ENCODE data around the gene CHN2.
"Not testable (repeated sequence)": the region's sequence is repeated elsewhere in the genome, so short reads cannot be mapped to it uniquely, and the experiment has no call there.

Gene CHN2

DNA sequence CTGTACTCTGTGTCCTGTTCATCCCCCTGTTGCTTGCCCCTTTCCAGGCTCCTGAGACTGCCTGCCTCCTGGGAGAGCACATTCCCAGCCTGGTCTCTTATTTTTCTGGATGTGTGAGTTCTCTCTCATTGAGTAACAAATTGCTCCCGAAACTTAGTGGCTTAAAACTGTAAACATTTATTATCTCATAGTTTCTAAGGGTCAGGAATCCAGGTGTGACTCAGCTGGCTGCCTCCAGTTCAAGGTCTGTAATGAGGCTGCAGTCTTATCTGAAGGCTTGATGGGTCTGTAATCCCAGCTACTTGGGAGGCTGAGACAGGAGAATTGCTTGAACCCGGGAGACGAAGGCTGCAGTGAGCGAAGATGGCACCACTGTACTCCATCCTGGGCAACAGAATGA is 315.5 kb downstream of the CHN2 start:
- no peak overlapping the region for H3K27ac ChIP-seq (ENCODE audit: low read depth, low read length)
- H3K27me3 ChIP-seq (ENCODE audit: control insufficient read depth in 1 of 2, insufficient read depth in 2 of 2, low read length in 2 of 2): no peaks in the 10 kb centered on the region
- no peaks in the 10 kb centered on the region for H3K4me1 ChIP-seq (ENCODE audit: control insufficient read depth in 1 of 2, insufficient read depth in 2 of 2, low read length in 2 of 2)
- no peaks in the 10 kb centered on the region for H3K9me3 ChIP-seq (ENCODE audit: control insufficient read depth in 1 of 2, low read length in 2 of 2)
- no peak overlapping the region for H3K9ac ChIP-seq (ENCODE audit: low read depth in 1 of 2, low read length in 2 of 2)
- peaks cover 32 to 59% of the 10 kb centered on the region in 2 donors for H3K36me3 ChIP-seq (ENCODE audit: control insufficient read depth in 1 of 2, insufficient read depth in 2 of 2, low read length in 2 of 2)
- H3K4me3 ChIP-seq (ENCODE audit: low read depth in 1 of 2, low read length in 2 of 2): no peak overlapping the region

DNA sequence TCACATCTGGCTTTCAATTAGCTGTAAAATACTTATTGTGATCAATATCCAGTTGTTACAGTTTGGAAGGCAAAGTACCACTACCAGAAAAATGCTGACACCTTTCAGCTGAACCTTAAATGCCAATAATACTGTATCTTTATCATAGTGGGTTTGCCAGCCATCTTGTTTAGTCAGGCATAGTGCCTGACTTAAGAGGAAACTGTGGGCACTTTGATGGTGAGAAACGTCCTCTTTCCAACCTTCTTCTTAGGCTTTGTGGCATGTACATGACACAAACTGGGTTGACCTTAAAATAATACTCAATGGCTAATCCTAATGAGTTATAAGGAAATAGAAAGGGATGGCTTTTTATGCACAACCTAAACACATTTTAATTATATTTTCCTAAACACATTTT is 316.8 kb downstream of the CHN2 start:
- H3K9ac ChIP-seq (ENCODE audit: low read depth in 1 of 2, low read length in 2 of 2): no peak overlapping the region
- peaks cover 27 to 53% of the 10 kb centered on the region in 2 donors for H3K36me3 ChIP-seq (ENCODE audit: control insufficient read depth in 1 of 2, insufficient read depth in 2 of 2, low read length in 2 of 2)
- H3K27ac ChIP-seq (ENCODE audit: low read depth, low read length): no peak overlapping the region
- H3K4me1 ChIP-seq (ENCODE audit: control insufficient read depth in 1 of 2, insufficient read depth in 2 of 2, low read length in 2 of 2): peaks cover 0 to 3% of the 10 kb centered on the region in 2 donors
- H3K27me3 ChIP-seq (ENCODE audit: control insufficient read depth in 1 of 2, insufficient read depth in 2 of 2, low read length in 2 of 2): no peaks in the 10 kb centered on the region
- no peak overlapping the region for H3K4me3 ChIP-seq (ENCODE audit: low read depth in 1 of 2, low read length in 2 of 2)
- H3K9me3 ChIP-seq (ENCODE audit: control insufficient read depth in 1 of 2, low read length in 2 of 2): no peaks in the 10 kb centered on the region

DNA sequence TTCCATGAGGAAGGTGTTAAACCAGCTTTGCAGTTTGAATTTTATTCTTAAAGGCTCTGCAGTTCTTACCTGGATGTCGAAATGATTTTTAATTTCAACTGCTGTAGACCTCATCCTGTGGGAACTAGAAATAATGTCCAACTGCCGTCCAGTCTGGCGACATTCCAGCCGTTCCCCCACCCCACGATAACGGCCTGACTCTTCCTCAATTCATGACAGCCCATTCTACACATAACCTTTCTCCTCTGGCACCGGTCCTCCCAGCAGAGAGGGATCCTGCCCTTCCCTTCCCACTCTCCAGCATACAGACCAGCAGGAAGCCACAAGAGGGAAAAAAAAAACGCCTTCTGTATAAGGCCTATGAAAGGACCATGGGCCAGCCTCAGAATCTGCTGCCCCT is 317.3 kb downstream of the CHN2 start:
- Histone ChIP-seq H3K27me3 (ENCODE audit: control insufficient read depth in 1 of 2, insufficient read depth in 2 of 2, low read length in 2 of 2) (no peaks in the 10 kb centered on the region), H3K4me3 (ENCODE audit: low read depth in 1 of 2, low read length in 2 of 2) (no peak overlapping the region), H3K4me1 (ENCODE audit: control insufficient read depth in 1 of 2, insufficient read depth in 2 of 2, low read length in 2 of 2) (peaks cover 0 to 4% of the 10 kb centered on the region in 2 donors), H3K9me3 (ENCODE audit: control insufficient read depth in 1 of 2, low read length in 2 of 2) (no peaks in the 10 kb centered on the region), H3K9ac (ENCODE audit: low read depth in 1 of 2, low read length in 2 of 2) (no peak overlapping the region), H3K36me3 (ENCODE audit: control insufficient read depth in 1 of 2, insufficient read depth in 2 of 2, low read length in 2 of 2) (peaks cover 27 to 50% of the 10 kb centered on the region in 2 donors), H3K27ac (ENCODE audit: low read depth, low read length) (no peak overlapping the region)

DNA sequence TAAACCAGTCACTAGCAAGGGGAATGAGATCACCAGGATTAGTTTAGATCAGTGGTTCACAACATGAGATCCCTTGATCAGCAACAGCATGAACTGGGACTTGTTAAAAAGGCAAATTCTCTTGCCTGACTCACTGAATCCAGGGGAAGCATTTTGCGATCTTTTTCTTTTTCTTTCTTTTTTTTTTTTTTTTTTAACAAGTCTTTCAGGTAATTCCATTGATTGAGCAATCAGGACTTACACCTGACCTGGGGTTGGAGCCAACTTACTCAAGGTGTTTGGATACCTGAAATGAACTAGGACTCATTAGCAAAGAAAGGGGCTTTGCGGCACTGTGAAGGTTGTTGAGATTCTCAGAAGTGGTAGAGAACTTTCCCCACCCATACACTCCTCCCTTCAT is 321.9 kb downstream of the CHN2 start:
- no peak overlapping the region for H3K9ac ChIP-seq (ENCODE audit: low read depth in 1 of 2, low read length in 2 of 2)
- H3K36me3 ChIP-seq (ENCODE audit: control insufficient read depth in 1 of 2, insufficient read depth in 2 of 2, low read length in 2 of 2): peaks cover 7 to 21% of the 10 kb centered on the region in 2 donors
- no peak overlapping the region for H3K27ac ChIP-seq (ENCODE audit: low read depth, low read length)
- peaks cover 0 to 4% of the 10 kb centered on the region in 2 donors for H3K4me1 ChIP-seq (ENCODE audit: control insufficient read depth in 1 of 2, insufficient read depth in 2 of 2, low read length in 2 of 2)
- no peak overlapping the region for H3K4me3 ChIP-seq (ENCODE audit: low read depth in 1 of 2, low read length in 2 of 2)
- peaks cover 0 to 2% of the 10 kb centered on the region in 2 donors for H3K9me3 ChIP-seq (ENCODE audit: control insufficient read depth in 1 of 2, low read length in 2 of 2)
- H3K27me3 ChIP-seq (ENCODE audit: control insufficient read depth in 1 of 2, insufficient read depth in 2 of 2, low read length in 2 of 2): no peaks in the 10 kb centered on the region

DNA sequence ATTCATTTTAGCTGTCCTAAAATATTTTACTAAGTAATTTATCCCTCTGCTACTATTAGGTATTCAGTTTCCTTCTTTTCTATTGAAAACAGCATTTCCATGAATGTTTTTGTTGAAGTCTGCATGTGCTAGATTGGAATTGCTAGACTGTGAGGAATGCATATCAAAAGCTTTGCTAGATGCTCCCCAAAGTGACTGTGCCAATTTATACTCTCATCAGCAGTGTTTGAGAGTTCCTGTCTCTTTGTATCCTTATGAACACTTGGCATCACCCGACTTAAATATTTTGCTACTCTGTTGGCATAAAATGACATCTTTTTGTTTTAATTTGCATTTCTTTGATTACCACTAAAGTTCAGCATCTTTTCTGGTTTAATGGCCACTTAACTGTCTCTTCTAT is 324.0 kb downstream of the CHN2 start:
- Histone ChIP-seq H3K9ac (ENCODE audit: low read depth in 1 of 2, low read length in 2 of 2) (no peak overlapping the region), H3K36me3 (ENCODE audit: control insufficient read depth in 1 of 2, insufficient read depth in 2 of 2, low read length in 2 of 2) (peaks cover 0 to 7% of the 10 kb centered on the region in 2 donors), H3K4me3 (ENCODE audit: low read depth in 1 of 2, low read length in 2 of 2) (no peak overlapping the region), H3K27me3 (ENCODE audit: control insufficient read depth in 1 of 2, insufficient read depth in 2 of 2, low read length in 2 of 2) (no peaks in the 10 kb centered on the region), H3K4me1 (ENCODE audit: control insufficient read depth in 1 of 2, insufficient read depth in 2 of 2, low read length in 2 of 2) (peaks cover 0 to 4% of the 10 kb centered on the region in 2 donors), H3K27ac (ENCODE audit: low read depth, low read length) (no peak overlapping the region), H3K9me3 (ENCODE audit: control insufficient read depth in 1 of 2, low read length in 2 of 2) (peaks cover 0 to 8% of the 10 kb centered on the region in 2 donors)

DNA sequence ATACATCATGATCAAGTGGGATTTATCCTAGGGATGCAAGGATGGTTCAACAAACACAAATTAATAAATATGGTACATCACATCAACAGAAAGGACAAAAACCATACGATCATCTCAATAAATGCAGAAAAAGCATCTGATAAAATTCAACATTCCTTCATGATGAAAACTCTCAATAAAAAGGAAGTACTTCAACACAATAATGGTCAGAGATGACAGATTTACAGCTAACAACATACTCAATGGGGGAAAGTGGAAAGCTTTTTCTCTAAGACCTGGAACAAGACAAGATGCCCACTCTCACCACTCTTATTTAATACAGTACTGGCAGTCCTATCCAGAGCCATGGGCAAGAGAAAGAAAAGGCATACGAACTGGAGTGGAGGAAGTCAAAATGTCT is 329.2 kb downstream of the CHN2 start:
- H3K4me1 ChIP-seq (ENCODE audit: control insufficient read depth in 1 of 2, insufficient read depth in 2 of 2, low read length in 2 of 2): no peaks in the 10 kb centered on the region
- H3K9ac ChIP-seq (ENCODE audit: low read depth in 1 of 2, low read length in 2 of 2): no peak overlapping the region
- no peaks in the 10 kb centered on the region for H3K36me3 ChIP-seq (ENCODE audit: control insufficient read depth in 1 of 2, insufficient read depth in 2 of 2, low read length in 2 of 2)
- no peak overlapping the region for H3K27ac ChIP-seq (ENCODE audit: low read depth, low read length)
- no peak overlapping the region for H3K4me3 ChIP-seq (ENCODE audit: low read depth in 1 of 2, low read length in 2 of 2)
- H3K9me3 ChIP-seq (ENCODE audit: control insufficient read depth in 1 of 2, low read length in 2 of 2): peaks cover 0 to 8% of the 10 kb centered on the region in 2 donors
- H3K27me3 ChIP-seq (ENCODE audit: control insufficient read depth in 1 of 2, insufficient read depth in 2 of 2, low read length in 2 of 2): no peaks in the 10 kb centered on the region

DNA sequence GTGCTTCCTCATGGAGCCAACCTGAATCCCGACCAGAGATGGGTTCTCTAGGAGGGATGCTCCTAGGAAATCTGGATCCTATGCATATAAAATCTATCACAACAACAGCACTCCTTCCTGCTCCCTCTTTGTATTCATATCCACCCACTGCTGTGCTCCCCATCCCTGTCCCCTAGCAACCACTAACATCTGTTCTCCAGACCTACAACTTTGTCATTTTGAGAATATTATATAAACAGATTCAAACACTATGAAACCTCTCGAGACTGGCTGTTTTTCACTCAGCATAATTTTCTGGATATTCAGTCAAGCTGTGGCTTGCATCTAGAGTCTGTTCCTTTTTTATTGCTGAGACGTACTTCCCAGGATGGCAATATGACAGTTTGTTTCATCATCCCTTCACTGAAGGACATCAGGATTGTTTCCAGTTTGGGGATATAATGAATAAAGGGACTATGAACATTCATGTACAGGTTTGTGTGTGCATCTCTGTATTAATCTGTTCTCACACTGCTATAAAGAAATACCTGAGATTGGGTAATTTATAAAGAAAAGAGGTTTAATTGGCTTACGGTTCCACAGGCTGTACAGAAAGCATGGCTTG is 333.0 kb downstream of the CHN2 start:
- no peaks in the 10 kb centered on the region for H3K4me1 ChIP-seq (ENCODE audit: control insufficient read depth in 1 of 2, insufficient read depth in 2 of 2, low read length in 2 of 2)
- H3K27ac ChIP-seq (ENCODE audit: low read depth, low read length): no peak overlapping the region
- no peaks in the 10 kb centered on the region for H3K36me3 ChIP-seq (ENCODE audit: control insufficient read depth in 1 of 2, insufficient read depth in 2 of 2, low read length in 2 of 2)
- no peak overlapping the region for H3K4me3 ChIP-seq (ENCODE audit: low read depth in 1 of 2, low read length in 2 of 2)
- no peaks in the 10 kb centered on the region for H3K9me3 ChIP-seq (ENCODE audit: control insufficient read depth in 1 of 2, low read length in 2 of 2)
- no peak overlapping the region for H3K9ac ChIP-seq (ENCODE audit: low read depth in 1 of 2, low read length in 2 of 2)
- no peaks in the 10 kb centered on the region for H3K27me3 ChIP-seq (ENCODE audit: control insufficient read depth in 1 of 2, insufficient read depth in 2 of 2, low read length in 2 of 2)

DNA sequence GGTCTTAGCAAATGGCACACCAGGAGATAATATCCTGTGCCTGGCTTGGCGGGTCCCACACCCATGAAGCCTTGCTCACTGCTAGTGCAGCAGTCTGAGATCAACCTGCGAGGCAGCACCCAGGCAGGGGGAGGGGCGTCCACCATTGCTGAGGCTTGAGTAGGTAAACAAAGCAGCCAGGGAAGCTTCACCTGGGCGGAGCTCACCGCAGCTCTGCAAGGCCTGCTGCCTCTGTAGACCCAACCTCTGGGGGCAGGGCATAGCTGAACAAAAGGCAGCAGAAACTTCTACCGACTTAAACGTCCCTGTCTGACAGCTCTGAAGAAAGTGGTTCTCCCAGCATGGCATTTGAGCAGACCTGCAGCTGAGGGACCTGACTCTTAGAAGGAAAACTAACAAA is 334.0 kb downstream of the CHN2 start:
- not testable (repeated sequence) for H3K9me3 ChIP-seq (ENCODE audit: control insufficient read depth in 1 of 2, low read length in 2 of 2); H3K9ac ChIP-seq (ENCODE audit: low read depth in 1 of 2, low read length in 2 of 2); H3K36me3 ChIP-seq (ENCODE audit: control insufficient read depth in 1 of 2, insufficient read depth in 2 of 2, low read length in 2 of 2); H3K4me3 ChIP-seq (ENCODE audit: low read depth in 1 of 2, low read length in 2 of 2); H3K27ac ChIP-seq (ENCODE audit: low read depth, low read length); H3K4me1 ChIP-seq (ENCODE audit: control insufficient read depth in 1 of 2, insufficient read depth in 2 of 2, low read length in 2 of 2); H3K27me3 ChIP-seq (ENCODE audit: control insufficient read depth in 1 of 2, insufficient read depth in 2 of 2, low read length in 2 of 2)
